Thoracic aorta (tissue), 2 donors: Measurements from ENCODE around the gene ADAM33. TPM values are rescaled to one million over a fixed set of nuclear protein-coding genes. Genes with fewer than 3 reads are reported as not detected.

Source experiments
- ATAC-seq: fragments of 150-250 bp; one replicate; pipeline ENCODE4 v1.8.0; 2017; ENCODE audit warnings: low read depth; ENCODE audit not compliant: insufficient number of reproducible peaks, low FRiP score
- DNase-seq: peaks from one replicate; pipeline ENCODE4 v3.0.0-alpha.2; 2020; ENCODE audit warnings: low spot score
- H3K27ac ChIP-seq, 2 donors: fragments of 200-600 bp; sonication (generic); 1 replicate in 1 of 2; 2 replicates in 1 of 2; pipeline ENCODE4 v1.5.1; 2016; ENCODE audit warnings: mild to moderate bottlenecking in 2 of 2, moderate library complexity in 2 of 2
- H3K27me3 ChIP-seq: fragments of 200-600 bp; sonication (generic); replicated peaks from 2 replicates; pipeline ENCODE4 v1.6.0; 2016; ENCODE audit warnings: mild to moderate bottlenecking; ENCODE audit not compliant: insufficient read depth
- H3K36me3 ChIP-seq: fragments of 200-600 bp; sonication (generic); one replicate; pipeline ENCODE4 v1.5.1; 2016
- H3K4me1 ChIP-seq, 2 donors: fragments of 200-600 bp; sonication (generic); 1 replicate in 1 of 2; 2 replicates in 1 of 2; pipeline versions ENCODE4 v1.5.1 to v1.6.0; 2016; ENCODE audit warnings: low read depth in 2 of 2, mild to moderate bottlenecking in 1 of 2; ENCODE audit not compliant: control insufficient read depth in 1 of 2
- H3K4me3 ChIP-seq: fragments of 200-600 bp; sonication (generic); 2 replicates; pipeline ENCODE4 v1.5.1; 2016; ENCODE audit warnings: mild to moderate bottlenecking
- H3K9me3 ChIP-seq: fragments of 200-600 bp; sonication (generic); 2 replicates; pipeline ENCODE4 v1.5.1; 2016
- CTCF ChIP-seq: fragments of 200-600 bp; sonication (generic); IDR thresholded peaks from one replicate; pipeline ENCODE4 v1.5.1; 2019; ENCODE audit warnings: antibody characterized with exemption
- total RNA-seq, 2 donors: library from RNA; depleted of rRNA; stranded (reverse); fragments of >200 nt; gene quantifications; one replicate each; pipeline versions ENCODE4 v1.1.0 to v1.2.3, GENCODE V29; 2016

The ADAM33 gene
- total RNA-seq, 2 donors from 2014 or later = 113 to 177 TPM

DNA sequence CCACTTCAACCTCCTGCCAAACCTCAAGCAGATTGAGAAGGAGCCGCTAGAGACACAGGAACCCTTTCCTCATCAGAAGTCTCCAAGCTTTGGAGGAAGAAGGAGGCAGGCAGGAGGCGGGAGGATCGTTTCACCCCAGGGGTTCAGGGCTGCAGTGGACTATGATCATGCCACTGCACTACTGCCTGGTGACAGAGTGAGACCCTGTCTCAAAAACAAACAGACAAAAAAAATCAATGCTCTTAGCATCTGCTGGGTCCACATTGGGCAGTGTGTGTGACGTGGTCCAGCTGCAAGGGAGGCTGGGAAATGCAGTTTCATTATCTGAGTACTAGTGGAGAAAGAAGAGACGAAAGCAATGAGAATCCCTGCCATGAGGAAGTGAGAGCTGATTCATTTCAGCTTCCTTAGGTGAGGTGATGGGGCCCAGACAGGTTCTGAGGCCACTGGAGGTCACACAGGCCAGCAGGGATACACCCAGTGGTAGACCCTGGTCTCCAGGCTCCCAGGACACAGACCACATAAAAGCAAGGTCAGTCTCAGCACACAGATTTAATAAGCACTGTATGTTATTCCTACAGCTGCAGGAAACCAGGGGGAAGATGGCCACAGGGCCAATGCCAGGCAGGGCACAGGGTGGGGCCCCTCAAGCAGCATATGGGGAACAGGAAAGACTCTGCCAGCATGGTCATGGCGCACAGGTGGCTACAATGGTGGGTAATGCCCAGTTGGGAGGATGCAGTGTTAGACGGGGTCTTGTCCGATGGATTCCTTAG is 22.9 kb downstream of the ADAM33 start:
- H3K27ac ChIP-seq = no peak overlapping the region
- DNase-seq = no peak
- no peak for TF ChIP-seq CTCF
- peaks cover 0 to 9% of the 10 kb centered on the region in 2 donors for H3K4me1 ChIP-seq
- H3K27me3 ChIP-seq = no peaks in the 10 kb centered on the region
- no peaks in the 10 kb centered on the region for H3K36me3 ChIP-seq
- no peak for ATAC-seq
- no peak overlapping the region for H3K4me3 ChIP-seq
- no peaks in the 10 kb centered on the region for H3K9me3 ChIP-seq

- TF ChIP-seq CTCF = no peak
- ATAC-seq = no peak
- Histone ChIP-seq H3K27ac (no peak overlapping the region), H3K4me1 (peaks cover 0 to 9% of the 10 kb centered on the region in 2 donors), H3K36me3 (no peaks in the 10 kb centered on the region), H3K27me3 (no peaks in the 10 kb centered on the region), H3K9me3 (no peaks in the 10 kb centered on the region), H3K4me3 (no peak overlapping the region)
- no peak for DNase-seq
These were observed 23.6 kb downstream of the ADAM33 start for GRCh38 chr20:3658019-3658715.

DNA sequence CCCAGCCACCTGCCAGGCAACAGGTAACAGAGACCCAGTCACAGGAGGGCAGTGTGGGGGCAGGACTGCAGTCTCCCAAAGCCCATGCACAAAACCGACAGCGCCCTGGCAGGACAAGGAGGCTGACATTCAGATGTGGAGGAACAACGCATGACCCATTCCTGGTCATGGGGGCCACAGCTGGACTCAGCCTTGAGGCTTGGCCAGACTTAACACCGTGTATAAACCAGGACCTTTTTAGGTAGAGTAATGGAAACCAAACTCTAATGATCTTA is 26.7 kb downstream of the ADAM33 start:
- Histone ChIP-seq H3K4me3 (no peak overlapping the region), H3K4me1 (no peaks in the 10 kb centered on the region), H3K36me3 (no peaks in the 10 kb centered on the region), H3K9me3 (no peaks in the 10 kb centered on the region), H3K27ac (no peak overlapping the region), H3K27me3 (no peaks in the 10 kb centered on the region)
- no peak for DNase-seq
- no peak for TF ChIP-seq CTCF
- ATAC-seq = no peak

GRCh38 chr20:3654326-3655130 is 27.3 kb downstream of the ADAM33 start:
- TF ChIP-seq CTCF = no peak
- Histone ChIP-seq H3K27ac (no peak overlapping the region), H3K4me1 (no peaks in the 10 kb centered on the region), H3K4me3 (no peak overlapping the region), H3K27me3 (no peaks in the 10 kb centered on the region), H3K36me3 (no peaks in the 10 kb centered on the region), H3K9me3 (no peaks in the 10 kb centered on the region)
- no peak for ATAC-seq
- no peak for DNase-seq

- H3K4me1 ChIP-seq = no peaks in the 10 kb centered on the region
- no peak for ATAC-seq
These were observed 27.9 kb downstream of the ADAM33 start for GRCh38 chr20:3653921-3654320.

More at GRCh38 chr20:3653921-3654320, 27.9 kb downstream of the ADAM33 start:
- no peak overlapping the region for H3K4me3 ChIP-seq
- H3K9me3 ChIP-seq = no peaks in the 10 kb centered on the region
- H3K36me3 ChIP-seq = peaks cover 2% of the 10 kb centered on the region
- no peaks in the 10 kb centered on the region for H3K27me3 ChIP-seq
- DNase-seq = no peak
- no peak overlapping the region for H3K27ac ChIP-seq
- no peak for TF ChIP-seq CTCF
